ENCODE results near the gene DGCR2. TPM values are rescaled to one million over a fixed set of nuclear protein-coding genes. Genes with fewer than 3 reads are reported as not detected.

DGCR2 gene
- total and polyA plus RNA-seq, 2 donors (not counting 1 experiment from before 2014, with no cell fraction given) = 34.3 to 39.5 TPM

DNA sequence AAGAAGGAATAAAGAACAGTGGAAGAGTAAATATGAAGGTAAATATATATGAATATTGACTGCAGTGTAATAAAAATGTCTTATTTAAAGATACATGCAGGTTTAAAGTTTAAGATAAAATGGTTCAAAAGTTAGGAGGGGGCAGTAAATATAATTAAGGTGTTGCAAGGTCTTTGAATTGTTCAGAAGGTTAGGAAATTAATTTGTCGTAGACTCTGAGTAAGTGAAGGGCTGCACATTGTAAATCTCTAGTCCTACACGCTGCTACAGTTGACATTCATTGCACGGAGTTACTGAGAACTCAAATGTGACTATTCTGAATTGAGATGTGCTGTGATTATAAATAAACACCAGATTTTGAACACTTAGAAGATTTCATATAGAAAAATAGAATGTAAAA lies 116.3 kb downstream of the DGCR2 start:
- no peak for TF ChIP-seq EZH2 (IDR thresholded peaks at IDR 0.05; ENCODE audit: low read length, missing control alignments)
- TF ChIP-seq, protein P1, sequence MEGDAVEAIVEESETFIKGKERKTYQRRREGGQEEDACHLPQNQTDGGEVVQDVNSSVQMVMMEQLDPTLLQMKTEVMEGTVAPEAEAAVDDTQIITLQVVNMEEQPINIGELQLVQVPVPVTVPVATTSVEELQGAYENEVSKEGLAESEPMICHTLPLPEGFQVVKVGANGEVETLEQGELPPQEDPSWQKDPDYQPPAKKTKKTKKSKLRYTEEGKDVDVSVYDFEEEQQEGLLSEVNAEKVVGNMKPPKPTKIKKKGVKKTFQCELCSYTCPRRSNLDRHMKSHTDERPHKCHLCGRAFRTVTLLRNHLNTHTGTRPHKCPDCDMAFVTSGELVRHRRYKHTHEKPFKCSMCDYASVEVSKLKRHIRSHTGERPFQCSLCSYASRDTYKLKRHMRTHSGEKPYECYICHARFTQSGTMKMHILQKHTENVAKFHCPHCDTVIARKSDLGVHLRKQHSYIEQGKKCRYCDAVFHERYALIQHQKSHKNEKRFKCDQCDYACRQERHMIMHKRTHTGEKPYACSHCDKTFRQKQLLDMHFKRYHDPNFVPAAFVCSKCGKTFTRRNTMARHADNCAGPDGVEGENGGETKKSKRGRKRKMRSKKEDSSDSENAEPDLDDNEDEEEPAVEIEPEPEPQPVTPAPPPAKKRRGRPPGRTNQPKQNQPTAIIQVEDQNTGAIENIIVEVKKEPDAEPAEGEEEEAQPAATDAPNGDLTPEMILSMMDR (conservative IDR thresholded peaks at IDR 0.05 in 1 of 2, IDR thresholded peaks at IDR 0.05 in 1 of 2; ENCODE audit: low read depth in 1 of 2, low read length in 2 of 2) = no peak

DNA sequence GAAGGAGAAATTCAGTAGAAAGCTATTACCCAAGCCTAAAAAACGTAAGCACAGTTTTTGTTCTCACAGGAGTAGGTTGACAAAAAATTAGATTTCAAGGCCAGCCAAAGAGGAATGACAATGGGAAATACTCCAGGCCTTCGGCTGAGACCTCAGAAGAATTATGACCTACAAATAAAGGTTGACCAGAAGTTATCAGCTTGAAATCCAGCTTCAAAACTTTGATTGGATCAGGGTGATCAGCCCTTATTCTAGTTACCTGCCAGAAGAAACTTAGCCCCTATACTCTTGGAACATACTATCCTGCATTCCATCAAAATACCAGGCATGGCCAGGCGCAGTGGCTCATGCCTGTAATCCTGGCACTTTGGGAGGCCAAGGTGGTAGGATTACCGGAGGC lies 117.7 kb downstream of the DGCR2 start:
- H3K4me1 ChIP-seq (ENCODE audit: control insufficient read depth, extremely low read depth, insufficient read depth, low read length) = no peaks in the 10 kb centered on the region
- H3K9me3 ChIP-seq (ENCODE audit: control insufficient read depth, insufficient read depth, low read depth, low read length) = no peaks in the 10 kb centered on the region
- no peaks in the 10 kb centered on the region for H3K36me3 ChIP-seq (ENCODE audit: control insufficient read depth, insufficient read depth, low read length)
- H3K79me2 ChIP-seq (ENCODE audit: control insufficient read depth, insufficient read depth, low read length) = no peaks in the 10 kb centered on the region
- H3K4me3 ChIP-seq (replicated peaks in 1 of 4; ENCODE audit: control extremely low read depth in 1 of 4, insufficient read depth in 1 of 4, low read depth in 3 of 4, low read length in 4 of 4) = no peak overlapping the region
- DNase-seq (ENCODE audit: low read depth in 2 of 2) = no peak
- no peak overlapping the region for H3K4me2 ChIP-seq (ENCODE audit: extremely low read depth, insufficient read depth, low read length)
- no peak overlapping the region for H3K9ac ChIP-seq (ENCODE audit: insufficient read depth, low read length)
- no peak overlapping the region for H3K27ac ChIP-seq (ENCODE audit: insufficient read depth, low read length)
- H3K27me3 ChIP-seq (ENCODE audit: control insufficient read depth, insufficient read depth, low read length) = no peaks in the 10 kb centered on the region
- no peaks in the 10 kb centered on the region for H4K20me1 ChIP-seq (ENCODE audit: control insufficient read depth, extremely low read depth, insufficient read depth, low read length)
- no peak for TF ChIP-seq EZH2 (IDR thresholded peaks at IDR 0.05; ENCODE audit: low read length, missing control alignments)
- TF ChIP-seq, protein P1 (conservative IDR thresholded peaks at IDR 0.05 in 1 of 2, IDR thresholded peaks at IDR 0.05 in 1 of 2; ENCODE audit: low read depth in 1 of 2, low read length in 2 of 2) = no peak
- H2AFZ ChIP-seq (ENCODE audit: low read length) = no peak overlapping the region

More for the DNA sequence above, 116.3 kb downstream of the DGCR2 start:
- no peak for DNase-seq (ENCODE audit: low read depth in 2 of 2)
- Histone ChIP-seq H3K9me3 (ENCODE audit: control insufficient read depth, insufficient read depth, low read depth, low read length) (no peaks in the 10 kb centered on the region), H2AFZ (ENCODE audit: low read length) (no peak overlapping the region), H4K20me1 (ENCODE audit: control insufficient read depth, extremely low read depth, insufficient read depth, low read length) (no peaks in the 10 kb centered on the region), H3K4me3 (replicated peaks in 1 of 4; ENCODE audit: control extremely low read depth in 1 of 4, insufficient read depth in 1 of 4, low read depth in 3 of 4, low read length in 4 of 4) (no peak overlapping the region), H3K9ac (ENCODE audit: insufficient read depth, low read length) (no peak overlapping the region), H3K27me3 (ENCODE audit: control insufficient read depth, insufficient read depth, low read length) (no peaks in the 10 kb centered on the region), H3K4me1 (ENCODE audit: control insufficient read depth, extremely low read depth, insufficient read depth, low read length) (no peaks in the 10 kb centered on the region), H3K79me2 (ENCODE audit: control insufficient read depth, insufficient read depth, low read length) (no peaks in the 10 kb centered on the region), H3K27ac (ENCODE audit: insufficient read depth, low read length) (no peak overlapping the region), H3K4me2 (ENCODE audit: extremely low read depth, insufficient read depth, low read length) (no peak overlapping the region), H3K36me3 (ENCODE audit: control insufficient read depth, insufficient read depth, low read length) (no peaks in the 10 kb centered on the region)

DNA sequence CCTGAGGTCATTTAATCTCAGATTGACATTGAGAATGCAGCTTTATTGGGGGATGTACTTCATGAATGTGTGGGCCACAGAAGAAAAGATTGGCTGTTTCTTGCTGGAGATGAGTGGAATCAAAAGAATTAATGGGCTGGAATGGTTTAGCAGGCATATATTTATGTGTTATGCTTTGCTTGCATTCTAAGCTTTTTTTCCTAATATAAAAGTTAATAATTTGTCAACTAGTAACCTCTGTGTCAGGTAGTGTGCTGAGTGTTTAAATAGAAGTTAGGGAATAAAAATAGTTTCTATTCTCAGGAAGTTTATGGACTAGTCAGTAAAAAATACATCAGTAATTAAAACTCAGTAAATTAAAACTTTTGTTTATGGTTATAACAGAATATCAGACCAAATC lies 118.7 kb downstream of the DGCR2 start:
- H3K27me3 ChIP-seq (ENCODE audit: control insufficient read depth, insufficient read depth, low read length) = peaks cover 3% of the 10 kb centered on the region
- no peaks in the 10 kb centered on the region for H4K20me1 ChIP-seq (ENCODE audit: control insufficient read depth, extremely low read depth, insufficient read depth, low read length)
- H3K27ac ChIP-seq (ENCODE audit: insufficient read depth, low read length) = no peak overlapping the region
- DNase-seq (ENCODE audit: low read depth in 2 of 2) = no peak
- no peak for TF ChIP-seq EZH2 (IDR thresholded peaks at IDR 0.05; ENCODE audit: low read length, missing control alignments)
- TF ChIP-seq, protein P1 (conservative IDR thresholded peaks at IDR 0.05 in 1 of 2, IDR thresholded peaks at IDR 0.05 in 1 of 2; ENCODE audit: low read depth in 1 of 2, low read length in 2 of 2) = no peak
- H3K4me3 ChIP-seq (replicated peaks in 1 of 4; ENCODE audit: control extremely low read depth in 1 of 4, insufficient read depth in 1 of 4, low read depth in 3 of 4, low read length in 4 of 4) = no peak overlapping the region
- H3K4me1 ChIP-seq (ENCODE audit: control insufficient read depth, extremely low read depth, insufficient read depth, low read length) = no peaks in the 10 kb centered on the region
- H2AFZ ChIP-seq (ENCODE audit: low read length) = no peak overlapping the region
- H3K9me3 ChIP-seq (ENCODE audit: control insufficient read depth, insufficient read depth, low read depth, low read length) = no peaks in the 10 kb centered on the region
- no peaks in the 10 kb centered on the region for H3K79me2 ChIP-seq (ENCODE audit: control insufficient read depth, insufficient read depth, low read length)
- H3K36me3 ChIP-seq (ENCODE audit: control insufficient read depth, insufficient read depth, low read length) = no peaks in the 10 kb centered on the region
- no peak overlapping the region for H3K4me2 ChIP-seq (ENCODE audit: extremely low read depth, insufficient read depth, low read length)
- no peak overlapping the region for H3K9ac ChIP-seq (ENCODE audit: insufficient read depth, low read length)
